Esophagus squamous epithelium (tissue), 5 donors: Measurements from ENCODE around the gene GPR137B. TPM values are rescaled to one million over a fixed set of nuclear protein-coding genes. Genes with fewer than 3 reads are reported as not detected.

Source experiments
- DNase-seq: peaks from one replicate; lab custom pipeline; 2025; lab: John Stamatoyannopoulos, UW
- H3K27ac ChIP-seq, 4 donors: fragments of 200-600 bp; sonication (generic); one replicate each; pipeline ENCODE4 v1.5.1; 2016 to 2019; ENCODE audit warnings: mild to moderate bottlenecking in 1 of 4
- H3K27me3 ChIP-seq, 4 donors: fragments of 200-600 bp; sonication (generic); 1 replicate in 3 of 4; 2 replicates in 1 of 4; pipeline versions ENCODE4 v1.5.1 to v1.6.0; 2017 to 2021; ENCODE audit warnings: antibody characterized with exemption in 1 of 4
- H3K36me3 ChIP-seq, 3 donors: fragments of 200-600 bp; sonication (generic); one replicate each; pipeline ENCODE4 v1.5.1; 2016 to 2019
- H3K4me1 ChIP-seq, 3 donors: fragments of 200-600 bp; sonication (generic); one replicate each; pipeline ENCODE4 v1.5.1; 2017 to 2019
- H3K4me3 ChIP-seq, 4 donors: fragments of 200-600 bp; sonication (generic); 1 replicate in 3 of 4; 2 replicates in 1 of 4; pipeline ENCODE4 v1.5.1; 2016 to 2019; ENCODE audit warnings: mild to moderate bottlenecking in 2 of 4, moderate library complexity in 1 of 4
- H3K9me3 ChIP-seq, 3 donors: fragments of 200-600 bp; sonication (generic); one replicate each; pipeline ENCODE4 v1.5.1; 2016 to 2019
- POLR2A ChIP-seq, 4 donors: fragments of 450-650 bp; IDR thresholded peaks; one replicate each; pipeline ENCODE4 v1.6.1; 2017; ENCODE audit warnings: antibody characterized with exemption in 4 of 4, mild to moderate bottlenecking in 4 of 4, moderate library complexity in 3 of 4
- WGBS, 2 donors: methylation state at CpG; one replicate each; pipeline ENCODE4 v1.1.5; 2018; 5-methylcytosine and 5-hydroxymethylcytosine counted together
- intact Hi-C: fragments of 100-400 bp; cut with DNase I; formaldehyde crosslinking; loops from one replicate; pipeline ENCODE4 v1.15.0; 2022
- total RNA-seq, 4 donors: library from RNA; depleted of rRNA; stranded (reverse); fragments of >200 nt; gene quantifications; one replicate each; pipeline ENCODE4 v1.1.0, GENCODE V29; 2016
- TF ChIP-seq, protein P1 (sequence below), 6 experiments: fragments of 450-650 bp in 4 of 6; fragments of 200-600 bp in 2 of 6; sonication (generic) in 2 of 6; IDR thresholded peaks; one replicate each; pipeline ENCODE4 v1.5.1; 2016 to 2019; ENCODE audit warnings: antibody characterized with exemption in 6 of 6, mild to moderate bottlenecking in 4 of 6, moderate library complexity in 4 of 6
- donor health status: DM: yes; HTN: yes; CAD: no.

Gene GPR137B
- total RNA-seq, 4 donors from 2014 or later, result 3.6 to 16.0 (median 7.4) TPM

- H3K27me3 ChIP-seq, result no peaks in the 10 kb centered on the region
- peaks cover 0 to 7% (median 0%) of the 10 kb centered on the region in 3 donors for H3K9me3 ChIP-seq
- H3K4me1 ChIP-seq, result no peaks in the 10 kb centered on the region
- intact Hi-C loops, result no loop called here
- no peak overlapping the region for H3K4me3 ChIP-seq
- H3K36me3 ChIP-seq, result peaks cover 0 to 34% (median 0%) of the 10 kb centered on the region in 3 donors
- TF ChIP-seq, protein P1, sequence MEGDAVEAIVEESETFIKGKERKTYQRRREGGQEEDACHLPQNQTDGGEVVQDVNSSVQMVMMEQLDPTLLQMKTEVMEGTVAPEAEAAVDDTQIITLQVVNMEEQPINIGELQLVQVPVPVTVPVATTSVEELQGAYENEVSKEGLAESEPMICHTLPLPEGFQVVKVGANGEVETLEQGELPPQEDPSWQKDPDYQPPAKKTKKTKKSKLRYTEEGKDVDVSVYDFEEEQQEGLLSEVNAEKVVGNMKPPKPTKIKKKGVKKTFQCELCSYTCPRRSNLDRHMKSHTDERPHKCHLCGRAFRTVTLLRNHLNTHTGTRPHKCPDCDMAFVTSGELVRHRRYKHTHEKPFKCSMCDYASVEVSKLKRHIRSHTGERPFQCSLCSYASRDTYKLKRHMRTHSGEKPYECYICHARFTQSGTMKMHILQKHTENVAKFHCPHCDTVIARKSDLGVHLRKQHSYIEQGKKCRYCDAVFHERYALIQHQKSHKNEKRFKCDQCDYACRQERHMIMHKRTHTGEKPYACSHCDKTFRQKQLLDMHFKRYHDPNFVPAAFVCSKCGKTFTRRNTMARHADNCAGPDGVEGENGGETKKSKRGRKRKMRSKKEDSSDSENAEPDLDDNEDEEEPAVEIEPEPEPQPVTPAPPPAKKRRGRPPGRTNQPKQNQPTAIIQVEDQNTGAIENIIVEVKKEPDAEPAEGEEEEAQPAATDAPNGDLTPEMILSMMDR (IDR thresholded peaks at IDR 0.05), result no peak
- no peak for TF ChIP-seq POLR2A (IDR thresholded peaks at IDR 0.05)
- no peak overlapping the region for H3K27ac ChIP-seq
- no peak for DNase-seq
- 53 to 79% methylated on average over 4 of the region's 4 CpGs for WGBS, 2 donors
Observed at GRCh38 chr1:236206548-236206947, 64.2 kb downstream of the GPR137B start.

GRCh38 chr1:236207121-236207520 lies 64.8 kb downstream of the GPR137B start:
- intact Hi-C loops, result no loop called here
- H3K36me3 ChIP-seq, result peaks cover 0 to 31% (median 0%) of the 10 kb centered on the region in 3 donors
- DNase-seq, result no peak
- no peak overlapping the region for H3K4me3 ChIP-seq
- no peaks in the 10 kb centered on the region for H3K4me1 ChIP-seq
- H3K9me3 ChIP-seq, result peaks cover 0 to 1% (median 0%) of the 10 kb centered on the region in 3 donors
- no peaks in the 10 kb centered on the region for H3K27me3 ChIP-seq
- TF ChIP-seq, protein P1 (IDR thresholded peaks at IDR 0.05), result no peak
- TF ChIP-seq POLR2A (IDR thresholded peaks at IDR 0.05), result no peak
- WGBS, 2 donors, result 71 to 79% methylated on average over 5 of the region's 5 CpGs
- peak overlapping the region in 1 of 4 donors; percentile 38 for H3K27ac ChIP-seq

DNA sequence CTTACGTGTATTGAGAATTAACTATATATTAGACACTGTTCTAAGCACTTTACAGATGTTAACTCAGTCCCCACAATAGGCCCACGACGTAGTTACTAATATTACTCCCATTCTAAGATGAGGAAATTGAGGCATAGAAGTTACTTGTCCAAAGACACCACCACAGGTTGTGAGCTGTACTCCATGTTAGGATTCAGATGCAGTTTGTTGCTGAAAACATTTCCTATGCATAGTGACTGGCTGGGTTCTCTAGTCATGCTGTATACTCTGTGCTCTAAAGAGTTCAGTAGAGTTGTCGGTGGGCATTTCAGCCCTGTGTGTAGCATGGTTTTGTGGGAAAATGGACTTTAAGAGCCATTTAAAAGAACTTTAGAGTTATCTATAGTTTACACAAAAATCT lies 65.2 kb downstream of the GPR137B start:
- DNase-seq, result no peak
- WGBS, 2 donors, result 87 to 96% methylated on average over 4 of the region's 4 CpGs
- Histone ChIP-seq H3K4me1 (no peaks in the 10 kb centered on the region), H3K27me3 (no peaks in the 10 kb centered on the region), H3K36me3 (peaks cover 0 to 30% (median 0%) of the 10 kb centered on the region in 3 donors), H3K27ac (peak overlapping the region in 1 of 4 donors; percentile 38), H3K9me3 (no peaks in the 10 kb centered on the region), H3K4me3 (no peak overlapping the region)
- no peak for TF ChIP-seq POLR2A (IDR thresholded peaks at IDR 0.05)
- TF ChIP-seq, protein P1 (IDR thresholded peaks at IDR 0.05), result no peak
- intact Hi-C loops, result no loop called here

GRCh38 chr1:236209185-236209584 lies 66.8 kb downstream of the GPR137B start:
- Histone ChIP-seq H3K4me1 (no peaks in the 10 kb centered on the region), H3K9me3 (no peaks in the 10 kb centered on the region), H3K27ac (no peak overlapping the region), H3K27me3 (no peaks in the 10 kb centered on the region), H3K4me3 (no peak overlapping the region), H3K36me3 (peaks cover 0 to 30% (median 0%) of the 10 kb centered on the region in 3 donors)
- 55 to 74% methylated on average over 2 of the region's 2 CpGs for WGBS, 2 donors
- DNase-seq, result no peak
- no peak for TF ChIP-seq POLR2A (IDR thresholded peaks at IDR 0.05)
- TF ChIP-seq, protein P1 (IDR thresholded peaks at IDR 0.05), result no peak
- intact Hi-C loops, result no loop called here

GRCh38 chr1:236209713-236210112 lies 67.4 kb downstream of the GPR137B start:
- H3K4me1 ChIP-seq, result no peaks in the 10 kb centered on the region
- H3K9me3 ChIP-seq, result no peaks in the 10 kb centered on the region
- TF ChIP-seq POLR2A (IDR thresholded peaks at IDR 0.05), result no peak
- TF ChIP-seq, protein P1 (IDR thresholded peaks at IDR 0.05), result no peak
- peaks cover 0 to 35% (median 0%) of the 10 kb centered on the region in 3 donors for H3K36me3 ChIP-seq
- H3K27ac ChIP-seq, result no peak overlapping the region
- intact Hi-C loops, result no loop called here
- DNase-seq, result no peak
- no peak overlapping the region for H3K4me3 ChIP-seq
- H3K27me3 ChIP-seq, result no peaks in the 10 kb centered on the region
